HG03354 (cell line): Measurements from ENCODE around the gene TMC6.
A peak's percentile ranks its signal among the peaks of the same experiment; 100 is the strongest.
"Not testable (repeated sequence)": the region's sequence is repeated elsewhere in the genome, so short reads cannot be mapped to it uniquely, and the experiment has no call there.

Source experiments
- ATAC-seq: cut with Tn5 transposase; IDR thresholded peaks from one replicate; pipeline ENCODE4 v1.9.1; 2021; ENCODE audit warnings: mild to moderate bottlenecking; ENCODE audit not compliant: unreplicated experiment, poor library complexity, severe bottlenecking

TMC6 gene, protein sequence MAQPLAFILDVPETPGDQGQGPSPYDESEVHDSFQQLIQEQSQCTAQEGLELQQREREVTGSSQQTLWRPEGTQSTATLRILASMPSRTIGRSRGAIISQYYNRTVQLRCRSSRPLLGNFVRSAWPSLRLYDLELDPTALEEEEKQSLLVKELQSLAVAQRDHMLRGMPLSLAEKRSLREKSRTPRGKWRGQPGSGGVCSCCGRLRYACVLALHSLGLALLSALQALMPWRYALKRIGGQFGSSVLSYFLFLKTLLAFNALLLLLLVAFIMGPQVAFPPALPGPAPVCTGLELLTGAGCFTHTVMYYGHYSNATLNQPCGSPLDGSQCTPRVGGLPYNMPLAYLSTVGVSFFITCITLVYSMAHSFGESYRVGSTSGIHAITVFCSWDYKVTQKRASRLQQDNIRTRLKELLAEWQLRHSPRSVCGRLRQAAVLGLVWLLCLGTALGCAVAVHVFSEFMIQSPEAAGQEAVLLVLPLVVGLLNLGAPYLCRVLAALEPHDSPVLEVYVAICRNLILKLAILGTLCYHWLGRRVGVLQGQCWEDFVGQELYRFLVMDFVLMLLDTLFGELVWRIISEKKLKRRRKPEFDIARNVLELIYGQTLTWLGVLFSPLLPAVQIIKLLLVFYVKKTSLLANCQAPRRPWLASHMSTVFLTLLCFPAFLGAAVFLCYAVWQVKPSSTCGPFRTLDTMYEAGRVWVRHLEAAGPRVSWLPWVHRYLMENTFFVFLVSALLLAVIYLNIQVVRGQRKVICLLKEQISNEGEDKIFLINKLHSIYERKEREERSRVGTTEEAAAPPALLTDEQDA

DNA sequence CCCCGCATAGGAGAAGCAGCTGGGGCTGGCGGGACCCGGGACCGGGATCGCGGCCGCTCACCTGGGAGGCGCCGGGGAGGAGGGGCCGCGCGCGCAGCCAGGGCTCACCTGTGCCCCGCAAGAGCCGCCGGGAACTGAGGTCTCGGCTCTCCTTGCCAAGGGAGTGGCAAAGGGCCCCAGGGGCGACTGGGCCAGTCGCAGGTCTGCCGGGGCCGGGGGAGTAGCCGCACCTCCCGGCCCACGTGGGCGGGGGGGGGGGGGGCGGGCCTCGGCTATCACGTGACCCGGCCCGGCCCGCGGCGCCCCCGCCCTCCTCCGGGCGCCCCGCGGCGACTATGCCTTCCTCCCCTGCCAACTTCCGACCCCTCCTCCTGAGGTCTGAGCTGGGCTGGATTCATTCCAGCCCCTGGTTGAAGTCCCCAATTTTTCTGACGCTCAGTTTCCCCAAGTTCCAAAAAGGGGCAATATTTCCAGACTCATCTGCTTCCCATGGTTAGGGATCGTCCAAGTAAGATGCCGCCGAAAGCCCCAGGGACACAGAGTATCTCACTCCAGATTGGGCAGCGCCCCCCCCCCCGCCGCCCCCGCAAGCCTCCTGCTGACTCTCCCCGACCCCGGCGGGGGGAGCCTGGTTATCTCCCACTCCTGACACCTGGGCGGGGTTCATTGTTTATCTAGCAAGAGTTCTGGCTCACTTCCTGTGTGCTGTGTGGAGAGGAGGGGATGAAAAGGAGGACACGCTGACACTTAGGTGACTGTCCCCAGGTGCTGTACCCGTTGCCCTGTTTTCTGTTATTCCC is at the start of gene TMC6:
Gene TMC6, minus strand, starts transcription at position 205 of the 800 bp plus-strand sequence. CDS start 1,923 bp downstream, outside the sequence.
- no peak for ATAC-seq

DNA sequence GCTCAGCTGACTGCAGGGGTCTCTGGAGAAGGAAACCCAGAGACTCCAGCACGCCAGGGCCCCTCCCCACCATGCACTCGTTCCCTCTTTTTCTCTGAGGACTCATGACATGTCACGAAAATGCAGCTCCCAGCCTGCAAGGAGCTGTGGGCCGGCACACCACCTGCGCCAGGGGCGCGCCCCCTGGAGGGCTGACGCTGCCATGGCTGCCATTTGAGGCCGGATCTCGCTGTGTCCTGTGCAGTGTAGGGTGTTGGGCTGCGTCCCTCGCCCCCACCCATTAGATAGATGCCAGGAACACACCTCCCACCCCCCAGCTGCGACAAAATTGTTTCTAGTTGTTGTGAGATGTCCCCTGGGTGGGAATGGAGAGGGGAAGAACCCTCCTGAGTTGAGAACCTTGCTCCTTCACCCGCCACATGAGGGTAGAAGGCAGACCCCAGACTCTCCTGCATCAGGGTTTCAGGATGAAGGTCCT is 48.0 kb upstream of the TMC6 start:
- no peak for ATAC-seq

DNA sequence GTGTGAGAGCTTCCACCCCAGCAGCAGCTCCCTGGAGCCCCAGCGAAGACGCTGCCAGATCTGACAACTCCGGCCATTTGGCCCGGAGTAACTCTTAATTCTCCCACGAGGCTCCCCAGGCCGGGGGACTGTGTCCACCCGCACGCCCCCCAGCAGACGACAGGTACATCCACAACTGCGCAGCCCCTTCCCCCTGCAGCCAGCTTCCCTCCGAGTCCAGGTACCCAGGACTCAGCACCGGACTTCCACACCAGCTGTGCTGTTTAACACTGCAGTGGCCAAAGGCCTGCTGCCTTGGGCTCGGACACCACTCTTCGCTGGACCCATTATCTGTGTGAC is 47.1 kb upstream of the TMC6 start:
- no peak for ATAC-seq

DNA sequence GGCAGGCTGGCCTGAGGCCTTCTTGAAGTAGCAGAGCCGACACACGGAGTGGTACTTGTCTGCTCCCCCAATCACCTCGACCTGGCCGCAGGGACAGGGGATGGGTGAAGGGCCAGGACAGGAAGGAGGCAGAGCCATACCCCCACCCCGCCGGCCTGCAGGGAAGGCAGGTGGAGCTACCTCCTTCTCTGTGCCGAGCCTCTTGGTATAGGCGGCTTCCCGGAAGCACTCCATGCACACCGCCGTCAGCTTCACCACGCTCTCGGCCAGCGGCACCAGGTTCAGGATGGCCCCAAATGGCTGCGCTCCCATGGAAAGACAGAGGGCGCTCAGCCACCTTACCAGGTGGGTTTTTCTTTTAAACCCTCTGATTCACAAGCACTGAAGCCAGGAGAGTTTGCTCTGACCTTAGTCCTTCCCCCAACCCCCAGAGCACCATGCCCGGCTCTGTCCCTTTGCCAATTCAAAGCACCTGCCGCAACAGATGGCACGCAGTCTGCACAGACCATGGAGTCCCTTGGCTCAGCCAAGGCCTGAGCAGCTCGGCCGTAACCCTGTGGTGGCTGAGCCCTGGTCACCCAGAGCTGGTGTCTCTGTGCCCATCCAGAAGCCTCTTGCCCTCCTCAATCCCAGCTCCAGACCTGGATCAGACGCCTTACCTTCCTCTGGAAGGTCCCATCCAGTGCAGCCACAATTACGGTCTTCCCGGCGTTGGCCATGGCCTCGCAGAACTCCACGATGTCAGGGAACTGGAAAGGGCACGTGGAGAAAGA is 46.5 kb upstream of the TMC6 start:
- ATAC-seq = no peak

DNA sequence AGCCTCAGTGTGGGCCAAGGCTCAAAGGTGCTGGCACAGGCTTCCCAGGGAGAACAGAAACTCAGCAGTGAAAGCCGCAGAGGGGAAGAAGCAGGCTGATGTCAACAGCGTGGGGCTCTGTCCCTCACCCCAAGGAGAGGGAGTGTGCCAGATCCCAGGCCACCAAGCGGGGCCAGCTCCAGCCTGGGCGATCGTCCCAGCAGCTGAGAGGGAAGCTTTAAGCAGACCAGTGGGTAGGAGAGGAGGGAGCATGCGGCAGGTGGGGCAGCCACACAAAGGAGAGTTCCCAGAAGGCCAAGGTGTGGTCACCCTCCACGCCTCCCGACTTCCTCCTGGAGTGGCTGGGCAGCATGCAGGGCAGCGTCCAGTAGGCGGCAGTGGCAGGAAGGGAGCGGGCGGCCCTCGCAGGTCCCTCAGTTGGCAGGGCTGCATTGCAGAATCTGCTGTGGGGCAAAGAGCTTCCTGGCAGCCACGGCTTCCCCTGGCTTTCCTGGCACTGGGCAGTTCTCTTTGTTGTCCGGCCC is 45.9 kb upstream of the TMC6 start:
- ATAC-seq = no peak

DNA sequence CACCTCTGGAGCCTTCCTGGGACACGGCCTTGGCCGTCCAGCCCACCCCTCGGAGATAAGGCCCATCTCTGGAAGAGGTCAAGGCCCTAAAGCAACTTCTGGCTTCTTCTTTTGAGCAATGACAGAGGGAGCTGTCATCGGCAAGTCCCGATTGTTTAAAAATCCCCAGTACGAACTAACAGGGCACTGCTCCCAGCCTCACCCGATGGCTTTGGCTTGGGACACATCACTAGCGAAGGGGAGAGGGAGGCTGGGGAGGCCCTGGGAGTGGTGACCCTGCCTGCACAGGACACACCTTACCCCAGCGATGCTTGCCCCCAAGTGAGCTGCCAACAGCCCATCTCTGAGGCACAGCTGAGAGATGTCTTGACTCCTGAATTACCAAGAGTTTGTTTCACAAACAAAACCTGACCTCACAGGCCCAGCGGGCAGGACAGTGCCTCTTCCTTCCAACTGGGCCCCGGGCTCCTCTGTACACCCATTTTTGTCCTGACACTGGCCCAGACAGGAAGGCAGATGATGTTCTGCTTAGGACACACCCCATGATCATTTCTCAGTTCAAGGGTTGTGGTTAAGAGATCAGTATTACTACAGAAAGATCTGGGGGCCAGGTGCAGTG is 44.7 kb upstream of the TMC6 start:
- no peak for ATAC-seq

DNA sequence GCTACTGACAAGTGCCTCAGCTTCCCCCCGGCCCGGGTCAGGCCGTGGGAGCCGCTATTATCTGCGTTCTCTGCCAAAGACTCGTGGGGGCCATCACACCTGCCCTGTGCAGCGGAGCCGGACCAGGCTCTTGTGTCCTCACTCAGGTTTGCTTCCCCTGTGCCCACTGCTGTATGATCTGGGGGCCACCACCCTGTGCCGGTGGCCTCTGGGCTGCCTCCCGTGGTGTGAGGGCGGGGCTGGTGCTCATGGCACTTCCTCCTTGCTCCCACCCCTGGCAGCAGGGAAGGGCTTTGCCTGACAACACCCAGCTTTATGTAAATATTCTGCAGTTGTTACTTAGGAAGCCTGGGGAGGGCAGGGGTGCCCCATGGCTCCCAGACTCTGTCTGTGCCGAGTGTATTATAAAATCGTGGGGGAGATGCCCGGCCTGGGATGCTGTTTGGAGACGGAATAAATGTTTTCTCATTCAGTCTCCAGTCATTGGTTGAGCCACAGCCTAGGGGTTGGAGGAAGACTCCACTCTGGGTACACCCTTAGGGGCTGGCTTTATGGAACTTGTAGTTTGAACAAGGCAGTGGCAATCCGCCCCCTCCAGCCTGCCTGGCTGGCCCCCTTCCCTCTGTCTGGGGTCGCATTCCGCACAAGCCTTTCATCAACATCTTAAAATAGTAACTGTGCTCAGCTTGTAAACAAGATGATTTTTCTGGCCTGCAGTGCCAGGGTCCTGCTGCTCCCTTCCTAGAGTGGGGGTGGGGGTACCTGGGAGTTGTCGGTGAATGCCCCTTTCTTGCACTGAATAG is 43.9 kb upstream of the TMC6 start:
- no peak for ATAC-seq

DNA sequence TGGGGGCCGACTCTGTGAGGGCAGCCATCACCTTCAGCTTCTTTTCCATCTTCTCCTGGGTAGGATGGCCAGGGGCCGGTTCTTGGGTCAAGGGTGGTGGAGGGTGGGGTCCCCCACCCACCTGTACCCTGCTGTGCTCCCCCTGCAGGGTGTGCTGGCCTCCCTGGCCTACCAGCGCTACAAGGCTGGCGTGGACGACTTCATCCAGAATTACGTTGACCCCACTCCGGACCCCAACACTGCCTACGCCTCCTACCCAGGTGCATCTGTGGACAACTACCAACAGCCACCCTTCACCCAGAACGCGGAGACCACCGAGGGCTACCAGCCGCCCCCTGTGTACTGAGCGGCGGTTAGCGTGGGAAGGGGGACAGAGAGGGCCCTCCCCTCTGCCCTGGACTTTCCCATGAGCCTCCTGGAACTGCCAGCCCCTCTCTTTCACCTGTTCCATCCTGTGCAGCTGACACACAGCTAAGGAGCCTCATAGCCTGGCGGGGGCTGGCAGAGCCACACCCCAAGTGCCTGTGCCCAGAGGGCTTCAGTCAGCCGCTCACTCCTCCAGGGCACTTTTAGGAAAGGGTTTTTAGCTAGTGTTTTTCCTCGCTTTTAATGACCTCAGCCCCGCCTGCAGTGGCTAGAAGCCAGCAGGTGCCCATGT is 43.2 kb upstream of the TMC6 start:
- ATAC-seq = not testable (repeated sequence)

DNA sequence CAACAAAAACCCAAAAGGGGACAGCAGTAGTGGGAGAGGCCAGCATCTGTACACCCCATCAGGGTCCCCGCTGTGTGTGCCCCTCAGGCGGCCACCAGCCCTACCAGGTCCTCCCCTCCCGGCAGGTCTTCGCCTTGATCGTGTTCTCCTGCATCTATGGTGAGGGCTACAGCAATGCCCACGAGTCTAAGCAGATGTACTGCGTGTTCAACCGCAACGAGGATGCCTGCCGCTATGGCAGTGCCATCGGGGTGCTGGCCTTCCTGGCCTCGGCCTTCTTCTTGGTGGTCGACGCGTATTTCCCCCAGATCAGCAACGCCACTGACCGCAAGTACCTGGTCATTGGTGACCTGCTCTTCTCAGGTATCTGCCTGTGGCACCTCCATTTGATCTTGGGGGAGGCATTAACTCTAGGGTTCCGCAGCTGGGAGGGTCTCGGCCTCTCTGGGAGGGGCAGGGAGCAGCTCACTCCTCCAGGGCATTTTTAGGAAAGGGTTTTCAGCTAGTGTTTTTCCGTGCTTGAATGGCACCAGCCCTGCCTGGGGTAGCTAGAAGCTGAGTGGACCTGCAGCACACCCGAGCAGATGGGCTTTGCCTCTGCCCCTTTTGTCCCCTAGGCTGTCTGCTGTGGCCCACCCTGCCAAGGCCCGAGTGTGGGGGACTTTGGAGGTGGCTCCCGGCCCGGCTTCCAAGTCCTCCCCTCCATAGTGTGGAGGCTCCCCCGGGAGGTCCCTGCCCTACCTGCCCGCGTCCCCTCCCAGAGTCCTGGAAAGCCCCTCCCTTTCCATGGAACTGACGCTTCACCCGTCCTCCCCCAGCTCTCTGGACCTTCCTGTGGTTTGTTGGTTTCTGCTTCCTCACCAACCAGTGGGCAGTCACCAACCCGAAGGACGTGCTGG is 42.4 kb upstream of the TMC6 start:
- ATAC-seq = no peak

DNA sequence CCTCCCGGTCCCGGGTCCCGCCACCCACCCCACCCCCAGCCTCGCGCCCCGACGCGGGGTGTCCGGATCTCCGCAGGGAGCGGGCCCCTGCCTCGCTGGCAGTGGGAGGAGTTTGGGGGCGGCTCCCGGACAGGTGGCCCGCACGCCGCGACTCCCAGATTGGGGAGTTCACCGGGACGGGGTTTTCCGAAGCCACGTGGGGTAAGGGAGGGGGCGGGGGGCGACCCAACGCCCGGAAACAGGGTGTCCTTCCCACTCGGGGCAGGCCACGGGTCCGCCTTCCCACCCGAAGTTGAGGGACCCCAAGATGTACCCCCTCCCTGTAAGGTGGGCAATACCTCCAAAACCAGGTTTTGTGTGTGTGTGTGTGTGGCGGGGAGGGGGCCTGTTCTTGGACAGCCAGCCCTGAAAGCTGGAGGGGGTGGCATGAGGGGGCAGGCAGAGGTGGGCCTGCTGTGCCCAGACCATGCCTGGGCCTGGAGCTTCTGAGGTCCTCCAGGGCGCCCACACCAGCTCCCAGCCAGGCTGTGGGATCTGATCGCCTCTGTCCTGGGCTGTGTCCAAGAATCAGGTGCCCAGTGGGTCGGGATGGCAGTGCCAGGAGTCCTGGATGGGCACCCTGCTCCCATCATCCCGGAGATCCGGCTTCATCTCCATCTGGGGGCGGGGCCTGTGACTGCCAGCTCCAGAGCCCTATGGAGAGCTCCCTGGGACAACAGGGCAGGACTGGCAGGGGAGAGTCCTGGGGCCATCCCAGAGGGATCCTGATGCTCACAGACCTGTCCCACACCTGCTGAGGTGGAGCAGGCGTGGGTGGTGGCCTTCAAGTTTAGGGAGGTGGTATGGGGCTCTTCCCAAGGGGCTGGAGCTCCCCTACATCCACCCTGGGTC is 40.6 kb upstream of the TMC6 start:
- ATAC-seq = peak; percentile 38

DNA sequence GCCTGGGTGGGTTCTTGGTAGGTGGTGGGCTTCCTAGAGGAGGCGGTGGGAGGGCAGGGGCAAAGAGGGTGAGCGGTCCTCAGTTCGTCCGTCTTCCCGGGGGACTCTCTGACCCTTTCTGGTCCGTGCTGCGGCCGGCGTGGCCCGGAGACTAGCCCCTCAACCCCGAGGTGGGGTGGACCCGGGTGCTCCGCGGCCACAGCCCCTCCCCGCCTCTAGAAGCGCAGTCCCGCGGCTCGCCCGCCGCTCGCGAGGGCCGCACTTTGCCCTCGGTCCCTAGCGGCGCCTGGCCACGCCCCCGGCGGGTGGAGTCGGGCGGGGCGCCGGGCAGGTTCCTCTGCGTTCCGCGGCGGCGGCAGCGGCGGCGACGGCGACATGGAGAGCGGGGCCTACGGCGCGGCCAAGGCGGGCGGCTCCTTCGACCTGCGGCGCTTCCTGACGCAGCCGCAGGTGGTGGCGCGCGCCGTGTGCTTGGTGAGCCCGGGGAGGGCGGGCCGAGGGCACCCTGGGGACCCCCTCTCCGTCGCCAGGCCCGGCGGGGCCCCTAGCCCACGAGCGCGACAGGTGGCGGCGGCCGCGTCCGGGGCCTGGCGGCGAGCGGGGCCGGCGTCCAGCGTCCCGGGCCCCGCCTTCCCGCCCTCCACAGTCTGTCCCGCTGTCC is 39.8 kb upstream of the TMC6 start, which contains the start of gene SYNGR2:
Gene SYNGR2, plus strand, starts transcription at position 340 of the 661 bp plus-strand sequence. Its CDS starts 36 bp downstream, at position 376.
- peak; percentile 68 for ATAC-seq

DNA sequence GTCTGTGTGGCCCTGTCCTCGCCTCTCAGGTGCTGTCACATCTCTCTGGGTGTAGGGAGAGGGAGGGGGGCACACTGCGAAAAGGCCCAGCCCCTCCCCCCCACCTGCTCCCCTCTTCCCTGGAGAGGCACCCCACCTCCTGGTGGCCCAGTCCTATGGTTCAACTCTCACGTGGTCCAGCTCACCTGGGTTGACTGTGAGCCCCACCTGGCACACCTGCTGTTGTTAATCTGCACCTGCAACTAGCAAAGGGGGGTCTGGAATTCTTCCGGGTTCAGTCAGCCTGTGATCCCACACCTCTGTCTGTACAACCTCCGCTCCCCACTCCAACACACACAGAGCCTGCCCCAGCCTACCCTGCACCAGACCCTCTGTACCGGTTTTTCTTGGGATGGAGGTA is 37.9 kb upstream of the TMC6 start:
- no peak for ATAC-seq

DNA sequence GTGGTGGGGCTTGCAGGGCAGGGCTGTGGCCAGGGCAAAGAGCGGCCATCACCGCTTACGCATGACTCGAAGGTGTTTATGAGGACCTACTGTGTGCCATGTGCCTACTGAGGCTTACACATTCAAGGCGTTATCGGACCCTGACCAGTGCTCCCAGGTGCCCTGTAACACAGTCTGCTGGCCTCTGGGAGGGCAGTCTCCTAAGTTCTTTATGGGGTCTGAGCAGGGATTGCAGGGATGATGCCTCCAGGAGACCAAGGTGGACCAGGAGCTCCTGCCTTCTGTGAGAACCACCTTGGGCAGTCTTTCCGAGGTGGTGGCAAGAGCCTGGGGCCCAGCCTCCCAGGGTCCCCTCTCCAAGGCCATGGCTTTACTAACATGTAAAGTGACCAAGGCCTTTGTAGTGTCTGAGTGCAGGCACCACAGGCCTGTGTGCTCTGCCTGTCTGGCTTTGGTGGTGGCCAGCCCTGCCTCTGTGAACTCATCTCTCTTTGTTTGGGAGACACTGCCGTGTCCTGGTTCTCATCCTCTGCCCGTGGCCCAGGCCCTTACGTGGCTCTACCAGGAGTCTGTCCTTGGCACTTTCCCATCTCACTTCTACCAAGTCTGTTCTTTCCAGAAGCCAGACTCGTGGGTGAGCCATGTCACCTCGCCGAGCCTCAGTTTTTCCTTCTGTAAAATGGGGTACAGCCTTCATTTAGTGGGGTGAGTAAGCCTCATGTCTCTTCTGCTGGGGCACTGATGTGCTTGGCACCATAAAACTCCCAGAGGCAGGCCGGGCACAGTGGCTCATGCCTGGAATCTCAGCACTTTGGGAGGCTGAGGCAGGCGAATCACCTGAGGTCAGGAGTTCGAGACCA is 36.4 kb upstream of the TMC6 start:
- no peak for ATAC-seq
